Vagina (tissue), 2 donors: ENCODE measurements around the gene CFAP61. TPM values are rescaled to one million over a fixed set of nuclear protein-coding genes. Genes with fewer than 3 reads are reported as not detected.

Experiments
- DNase-seq, 2 donors: peaks; one replicate each; pipeline ENCODE4 v3.0.0-alpha.2; 2017; ENCODE audit errors: extremely low spot score in 2 of 2
- H3K27ac ChIP-seq: fragments of 200-600 bp; sonication (generic); one replicate; pipeline ENCODE4 v1.5.1; 2019
- H3K27me3 ChIP-seq: fragments of 200-600 bp; sonication (generic); one replicate; pipeline ENCODE4 v1.5.1; 2019
- H3K36me3 ChIP-seq, 2 donors: fragments of 200-600 bp; sonication (generic); one replicate each; pipeline ENCODE4 v1.5.1; 2017 to 2019
- H3K4me1 ChIP-seq: fragments of 200-600 bp; sonication (generic); one replicate; pipeline ENCODE4 v1.5.1; 2019
- H3K4me3 ChIP-seq, 2 donors: fragments of 200-600 bp; sonication (generic); 1 replicate in 1 of 2; 2 replicates in 1 of 2; pipeline ENCODE4 v1.5.1; 2016 to 2019
- H3K9me3 ChIP-seq: fragments of 200-600 bp; sonication (generic); one replicate; pipeline ENCODE4 v1.5.1; 2019
- POLR2A ChIP-seq, 2 donors: fragments of 450-650 bp; IDR thresholded peaks; one replicate each; pipeline ENCODE4 v1.6.1; 2017; ENCODE audit warnings: antibody characterized with exemption in 2 of 2, mild to moderate bottlenecking in 2 of 2, moderate library complexity in 2 of 2
- POLR2AphosphoS5 ChIP-seq, 2 donors: sonication (generic); formaldehyde crosslinking; IDR thresholded peaks; one replicate each; pipeline ENCODE4 v1.9.0; 2017; ENCODE audit warnings: antibody characterized with exemption in 2 of 2, mild to moderate bottlenecking in 2 of 2, low read depth in 1 of 2; ENCODE audit not compliant: insufficient read depth in 1 of 2
- intact Hi-C: fragments of 100-400 bp; cut with DNase I; formaldehyde crosslinking; loops from one replicate; pipeline ENCODE4 v1.15.1; 2023
- total RNA-seq: library from RNA; depleted of rRNA; stranded (reverse); fragments of >200 nt; gene quantifications from one replicate; pipeline ENCODE4 v1.2.3, GENCODE V29; 2016
- TF ChIP-seq, protein P1 (sequence below), 3 experiments: fragments of 450-650 bp in 2 of 3; fragments of 200-600 bp in 1 of 3; sonication (generic) in 1 of 3; IDR thresholded peaks; one replicate each; pipeline ENCODE4 v1.5.1; 2017 to 2019; ENCODE audit warnings: antibody characterized with exemption in 3 of 3, mild to moderate bottlenecking in 2 of 3, moderate library complexity in 2 of 3

Gene CFAP61
- total RNA-seq, 1 donor from 2014 or later = 1.5 TPM

DNA sequence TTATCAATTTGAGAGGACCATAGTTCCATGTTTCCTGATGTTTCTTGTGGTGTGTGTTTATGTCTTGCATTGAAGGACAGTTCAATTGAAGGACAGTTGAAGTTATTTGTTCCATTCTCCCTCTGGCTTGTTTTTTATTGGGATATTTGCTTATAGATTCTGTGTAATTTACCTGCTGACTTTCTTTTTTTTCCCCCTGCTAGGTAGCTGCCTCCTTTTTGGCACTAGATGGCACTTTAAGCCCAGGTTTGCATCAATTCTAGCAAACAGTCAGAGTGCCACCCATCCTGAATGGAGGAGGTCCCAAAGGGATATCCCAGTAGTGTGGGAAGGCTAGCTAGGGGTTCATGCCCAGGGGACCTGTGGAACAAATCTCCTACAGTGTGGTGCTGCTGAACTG lies 78.1 kb downstream of the CFAP61 start:
- no peak for DNase-seq
- Histone ChIP-seq H3K27me3 (no peaks in the 10 kb centered on the region), H3K9me3 (peaks cover 3% of the 10 kb centered on the region)

DNA sequence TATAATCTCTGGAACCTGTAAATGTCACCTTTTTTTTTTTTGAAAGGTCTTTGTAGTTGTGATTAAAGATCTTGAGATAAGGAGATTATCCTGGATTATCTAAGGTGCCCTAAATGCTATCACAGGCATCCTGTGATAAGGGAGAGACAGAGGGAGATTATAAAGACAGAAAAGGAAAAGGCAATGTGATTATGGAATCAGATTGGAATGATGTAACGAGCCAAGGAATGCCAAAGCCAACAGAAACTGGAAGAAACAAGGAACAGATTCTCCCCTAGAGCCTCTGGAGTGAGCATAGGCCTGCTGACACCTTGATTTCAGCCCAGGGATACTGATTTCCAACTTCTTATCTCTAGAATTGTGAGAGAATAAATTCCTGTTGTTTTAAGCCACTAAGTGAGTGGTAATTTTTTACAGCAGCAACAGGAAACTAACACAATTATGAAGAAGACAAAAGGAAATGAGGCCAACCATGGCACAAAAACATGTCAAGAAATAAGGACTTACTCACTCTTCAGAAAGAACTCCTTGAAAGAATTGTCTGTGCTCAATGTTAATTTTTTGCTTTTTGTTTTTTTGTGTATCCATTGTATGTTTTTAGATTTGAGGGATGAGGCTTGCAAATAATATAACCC lies 82.7 kb downstream of the CFAP61 start:
- TF ChIP-seq POLR2AphosphoS5 (IDR thresholded peaks at IDR 0.05; ENCODE audit: insufficient read depth in 1 of 2, low read depth in 1 of 2) (no peak), POLR2A (IDR thresholded peaks at IDR 0.05) (no peak)
- TF ChIP-seq, protein P1, sequence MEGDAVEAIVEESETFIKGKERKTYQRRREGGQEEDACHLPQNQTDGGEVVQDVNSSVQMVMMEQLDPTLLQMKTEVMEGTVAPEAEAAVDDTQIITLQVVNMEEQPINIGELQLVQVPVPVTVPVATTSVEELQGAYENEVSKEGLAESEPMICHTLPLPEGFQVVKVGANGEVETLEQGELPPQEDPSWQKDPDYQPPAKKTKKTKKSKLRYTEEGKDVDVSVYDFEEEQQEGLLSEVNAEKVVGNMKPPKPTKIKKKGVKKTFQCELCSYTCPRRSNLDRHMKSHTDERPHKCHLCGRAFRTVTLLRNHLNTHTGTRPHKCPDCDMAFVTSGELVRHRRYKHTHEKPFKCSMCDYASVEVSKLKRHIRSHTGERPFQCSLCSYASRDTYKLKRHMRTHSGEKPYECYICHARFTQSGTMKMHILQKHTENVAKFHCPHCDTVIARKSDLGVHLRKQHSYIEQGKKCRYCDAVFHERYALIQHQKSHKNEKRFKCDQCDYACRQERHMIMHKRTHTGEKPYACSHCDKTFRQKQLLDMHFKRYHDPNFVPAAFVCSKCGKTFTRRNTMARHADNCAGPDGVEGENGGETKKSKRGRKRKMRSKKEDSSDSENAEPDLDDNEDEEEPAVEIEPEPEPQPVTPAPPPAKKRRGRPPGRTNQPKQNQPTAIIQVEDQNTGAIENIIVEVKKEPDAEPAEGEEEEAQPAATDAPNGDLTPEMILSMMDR (IDR thresholded peaks at IDR 0.05) = no peak
- Histone ChIP-seq H3K36me3 (no peaks in the 10 kb centered on the region), H3K9me3 (peaks cover 1% of the 10 kb centered on the region), H3K4me1 (no peaks in the 10 kb centered on the region), H3K4me3 (no peak overlapping the region), H3K27me3 (no peaks in the 10 kb centered on the region), H3K27ac (no peak overlapping the region)
- intact Hi-C loops = no loop called here
- no peak for DNase-seq

More for the DNA sequence above, 78.1 kb downstream of the CFAP61 start:
- TF ChIP-seq POLR2A (IDR thresholded peaks at IDR 0.05) = no peak
- TF ChIP-seq, protein P1 (IDR thresholded peaks at IDR 0.05) = no peak
- TF ChIP-seq POLR2AphosphoS5 (IDR thresholded peaks at IDR 0.05; ENCODE audit: insufficient read depth in 1 of 2, low read depth in 1 of 2) = no peak
- H3K4me1 ChIP-seq = no peaks in the 10 kb centered on the region
- intact Hi-C loops = no loop called here
- no peaks in the 10 kb centered on the region for H3K36me3 ChIP-seq
- H3K27ac ChIP-seq = no peak overlapping the region
- no peak overlapping the region for H3K4me3 ChIP-seq

DNA sequence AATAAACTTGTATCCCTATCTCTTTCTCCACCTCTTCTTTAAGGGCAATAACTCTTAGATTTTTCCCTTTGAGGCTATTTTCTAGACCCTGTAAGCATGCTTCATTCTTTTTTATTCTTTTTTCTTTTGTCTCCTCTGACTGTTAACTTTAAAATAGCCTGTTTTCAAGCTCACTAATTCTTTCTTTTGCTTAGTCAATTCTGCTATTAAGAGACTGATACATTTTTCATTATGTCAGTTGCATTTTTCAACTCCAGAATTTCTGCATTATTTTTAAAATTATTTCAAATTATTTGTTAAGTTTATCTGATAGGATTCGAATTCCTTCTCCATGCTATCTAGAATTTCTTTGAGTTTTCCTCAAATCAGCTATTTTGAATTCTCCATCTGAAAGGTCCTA lies 84.0 kb downstream of the CFAP61 start:
- intact Hi-C loops = no loop called here
- H3K4me3 ChIP-seq = no peak overlapping the region
- H3K4me1 ChIP-seq = no peaks in the 10 kb centered on the region
- no peak overlapping the region for H3K27ac ChIP-seq
- H3K27me3 ChIP-seq = no peaks in the 10 kb centered on the region
- H3K36me3 ChIP-seq = no peaks in the 10 kb centered on the region
- TF ChIP-seq POLR2A (IDR thresholded peaks at IDR 0.05) = no peak
- no peak for TF ChIP-seq POLR2AphosphoS5 (IDR thresholded peaks at IDR 0.05; ENCODE audit: insufficient read depth in 1 of 2, low read depth in 1 of 2)
- TF ChIP-seq, protein P1 (IDR thresholded peaks at IDR 0.05) = no peak
- no peak for DNase-seq
- H3K9me3 ChIP-seq = no peaks in the 10 kb centered on the region

DNA sequence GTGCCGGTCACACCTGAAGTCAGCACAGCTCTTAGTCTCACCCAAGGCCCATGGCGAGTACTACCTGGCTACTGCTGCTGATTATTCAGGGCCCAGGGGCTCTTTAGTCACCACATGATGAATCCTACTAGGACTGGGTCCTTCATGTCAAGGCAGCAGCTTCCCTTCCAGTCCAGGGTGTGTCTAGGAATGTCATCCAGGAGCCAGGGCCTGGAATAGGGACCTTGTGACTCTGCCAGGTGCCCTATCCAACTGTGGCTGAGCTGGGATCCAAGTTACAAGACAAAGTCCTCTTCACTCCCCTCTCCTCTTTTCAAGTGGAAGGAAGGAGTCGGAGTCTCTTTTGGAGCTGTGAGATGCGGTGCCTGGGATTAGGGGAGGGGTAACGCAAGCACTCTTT lies 85.5 kb downstream of the CFAP61 start:
- intact Hi-C loops = no loop called here
- H3K27ac ChIP-seq = no peak overlapping the region
- no peak for TF ChIP-seq POLR2A (IDR thresholded peaks at IDR 0.05)
- TF ChIP-seq, protein P1 (IDR thresholded peaks at IDR 0.05) = no peak
- TF ChIP-seq POLR2AphosphoS5 (IDR thresholded peaks at IDR 0.05; ENCODE audit: insufficient read depth in 1 of 2, low read depth in 1 of 2) = no peak

DNA sequence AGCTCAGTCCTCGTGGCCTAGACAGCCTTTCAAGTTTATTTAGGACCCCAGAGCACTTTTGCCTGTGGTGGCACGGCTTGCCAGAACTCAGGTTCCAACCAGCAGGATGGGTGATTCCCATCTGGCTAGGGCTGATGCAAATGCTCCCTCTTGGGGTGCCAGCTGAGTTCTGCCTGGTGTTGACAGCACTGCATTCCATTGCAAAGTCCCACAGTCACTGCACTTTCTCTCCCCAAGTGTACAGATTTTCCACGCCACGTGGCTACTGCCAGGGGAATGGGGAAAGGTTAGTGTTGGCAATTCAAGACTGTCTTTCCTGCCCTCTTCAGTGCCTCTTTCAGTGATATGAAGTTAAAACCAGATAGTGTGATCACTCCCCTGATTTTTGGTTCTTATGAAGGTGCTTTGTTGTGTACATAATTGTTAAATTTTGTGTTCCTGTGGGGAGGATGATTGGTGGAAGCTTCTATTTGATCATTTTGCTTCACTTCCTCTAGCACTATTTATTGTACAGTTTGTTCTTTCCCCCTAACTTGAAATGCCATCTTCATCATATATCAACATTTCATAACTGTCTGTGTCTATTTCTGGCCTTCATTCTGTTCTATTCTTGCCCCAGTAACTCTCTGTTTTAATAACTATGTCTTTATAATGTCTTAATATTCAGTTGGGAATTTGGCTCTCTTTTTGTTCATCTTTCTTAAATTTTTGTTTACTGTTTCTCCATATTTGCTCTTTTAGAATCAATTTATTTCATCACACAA lies 86.2 kb downstream of the CFAP61 start:
- TF ChIP-seq, protein P1 (IDR thresholded peaks at IDR 0.05) = no peak
- TF ChIP-seq POLR2AphosphoS5 (IDR thresholded peaks at IDR 0.05; ENCODE audit: insufficient read depth in 1 of 2, low read depth in 1 of 2) (no peak), POLR2A (IDR thresholded peaks at IDR 0.05) (no peak)
- no peaks in the 10 kb centered on the region for H3K9me3 ChIP-seq
- H3K27me3 ChIP-seq = no peaks in the 10 kb centered on the region
- intact Hi-C loops = no loop called here
- no peaks in the 10 kb centered on the region for H3K4me1 ChIP-seq
- no peak overlapping the region for H3K4me3 ChIP-seq
- no peaks in the 10 kb centered on the region for H3K36me3 ChIP-seq
- DNase-seq = no peak
- H3K27ac ChIP-seq = no peak overlapping the region

More for the DNA sequence above, 85.5 kb downstream of the CFAP61 start:
- Histone ChIP-seq H3K9me3 (no peaks in the 10 kb centered on the region), H3K4me1 (no peaks in the 10 kb centered on the region), H3K36me3 (no peaks in the 10 kb centered on the region), H3K4me3 (no peak overlapping the region), H3K27me3 (no peaks in the 10 kb centered on the region)
- DNase-seq = no peak
